Fibroblast of lung (primary cell): ENCODE results near the gene MYO3B.

Experiments
- EZH2 ChIP-seq: IDR thresholded peaks from 2 replicates; pipeline ENCODE4 v1.5.1; 2012; ENCODE audit warnings: low read length, control low read depth, mild to moderate bottlenecking; ENCODE audit errors: missing control alignments
- TF ChIP-seq, protein P1 (sequence below), 2 donors: IDR thresholded peaks in 1 of 2; conservative IDR thresholded peaks in 1 of 2; 1 replicate in 1 of 2; 2 replicates in 1 of 2; pipeline ENCODE4 v1.5.1; 2011 to 2012; ENCODE audit warnings: low read length in 2 of 2, control low read depth in 1 of 2, inconsistent platforms in 1 of 2, low read depth in 1 of 2, mild to moderate bottlenecking in 1 of 2

DNA sequence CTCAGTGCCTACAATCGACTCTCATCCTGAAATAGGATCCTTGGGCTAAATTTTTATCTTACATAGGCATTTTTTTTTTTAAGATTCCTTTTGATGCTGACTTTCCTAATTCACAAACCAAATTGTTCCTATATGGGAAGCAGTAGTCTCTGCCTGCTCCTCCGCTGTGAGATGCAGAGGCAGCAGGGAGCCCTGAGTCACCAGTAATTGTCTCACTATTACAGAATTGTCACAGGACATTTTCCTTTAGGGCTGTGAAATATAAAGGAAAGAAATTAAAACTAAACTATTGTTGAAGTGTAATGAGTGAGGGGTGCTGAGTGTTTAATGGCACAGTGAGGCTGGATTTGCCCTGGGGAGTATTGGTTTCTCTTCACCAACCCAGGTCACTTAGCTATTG, 63.8 kb downstream of the MYO3B start:
- TF ChIP-seq, protein P1, sequence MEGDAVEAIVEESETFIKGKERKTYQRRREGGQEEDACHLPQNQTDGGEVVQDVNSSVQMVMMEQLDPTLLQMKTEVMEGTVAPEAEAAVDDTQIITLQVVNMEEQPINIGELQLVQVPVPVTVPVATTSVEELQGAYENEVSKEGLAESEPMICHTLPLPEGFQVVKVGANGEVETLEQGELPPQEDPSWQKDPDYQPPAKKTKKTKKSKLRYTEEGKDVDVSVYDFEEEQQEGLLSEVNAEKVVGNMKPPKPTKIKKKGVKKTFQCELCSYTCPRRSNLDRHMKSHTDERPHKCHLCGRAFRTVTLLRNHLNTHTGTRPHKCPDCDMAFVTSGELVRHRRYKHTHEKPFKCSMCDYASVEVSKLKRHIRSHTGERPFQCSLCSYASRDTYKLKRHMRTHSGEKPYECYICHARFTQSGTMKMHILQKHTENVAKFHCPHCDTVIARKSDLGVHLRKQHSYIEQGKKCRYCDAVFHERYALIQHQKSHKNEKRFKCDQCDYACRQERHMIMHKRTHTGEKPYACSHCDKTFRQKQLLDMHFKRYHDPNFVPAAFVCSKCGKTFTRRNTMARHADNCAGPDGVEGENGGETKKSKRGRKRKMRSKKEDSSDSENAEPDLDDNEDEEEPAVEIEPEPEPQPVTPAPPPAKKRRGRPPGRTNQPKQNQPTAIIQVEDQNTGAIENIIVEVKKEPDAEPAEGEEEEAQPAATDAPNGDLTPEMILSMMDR (conservative IDR thresholded peaks at IDR 0.05 in 1 of 2, IDR thresholded peaks at IDR 0.05 in 1 of 2; ENCODE audit: low read depth in 1 of 2, low read length in 2 of 2), result no peak
- TF ChIP-seq EZH2, result no peak
